ENCODE data around the gene DYNC1H1.

DNA sequence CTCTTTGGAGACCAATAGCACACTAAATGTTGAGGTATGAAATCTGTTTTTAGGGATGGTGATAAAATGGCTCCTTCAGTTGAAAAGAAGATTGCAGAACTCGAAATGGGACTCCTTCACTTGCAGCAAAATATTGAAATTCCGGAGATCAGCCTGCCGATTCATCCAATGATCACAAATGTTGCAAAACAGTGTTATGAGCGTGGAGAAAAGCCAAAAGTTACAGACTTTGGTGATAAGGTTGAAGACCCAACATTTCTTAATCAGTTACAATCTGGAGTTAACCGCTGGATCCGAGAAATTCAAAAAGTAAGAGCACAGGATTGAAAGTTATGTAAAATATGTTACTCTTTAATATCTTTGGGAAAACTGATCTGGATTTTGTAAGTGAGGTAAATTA is 15.3 kb downstream of the DYNC1H1 start:
- TF ChIP-seq, protein P1, sequence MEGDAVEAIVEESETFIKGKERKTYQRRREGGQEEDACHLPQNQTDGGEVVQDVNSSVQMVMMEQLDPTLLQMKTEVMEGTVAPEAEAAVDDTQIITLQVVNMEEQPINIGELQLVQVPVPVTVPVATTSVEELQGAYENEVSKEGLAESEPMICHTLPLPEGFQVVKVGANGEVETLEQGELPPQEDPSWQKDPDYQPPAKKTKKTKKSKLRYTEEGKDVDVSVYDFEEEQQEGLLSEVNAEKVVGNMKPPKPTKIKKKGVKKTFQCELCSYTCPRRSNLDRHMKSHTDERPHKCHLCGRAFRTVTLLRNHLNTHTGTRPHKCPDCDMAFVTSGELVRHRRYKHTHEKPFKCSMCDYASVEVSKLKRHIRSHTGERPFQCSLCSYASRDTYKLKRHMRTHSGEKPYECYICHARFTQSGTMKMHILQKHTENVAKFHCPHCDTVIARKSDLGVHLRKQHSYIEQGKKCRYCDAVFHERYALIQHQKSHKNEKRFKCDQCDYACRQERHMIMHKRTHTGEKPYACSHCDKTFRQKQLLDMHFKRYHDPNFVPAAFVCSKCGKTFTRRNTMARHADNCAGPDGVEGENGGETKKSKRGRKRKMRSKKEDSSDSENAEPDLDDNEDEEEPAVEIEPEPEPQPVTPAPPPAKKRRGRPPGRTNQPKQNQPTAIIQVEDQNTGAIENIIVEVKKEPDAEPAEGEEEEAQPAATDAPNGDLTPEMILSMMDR (conservative IDR thresholded peaks at IDR 0.05; ENCODE audit: low read depth, low read length), result no peak
- TF ChIP-seq EZH2phosphoT487 (IDR thresholded peaks at IDR 0.05; ENCODE audit: borderline replicate concordance, low read length), result no peak
